Measurements from ENCODE around the gene AFF3.

- no peak for TF ChIP-seq CTCF (IDR thresholded peaks at IDR 0.05)
- TF ChIP-seq POLR2A (IDR thresholded peaks at IDR 0.05), result no peak
These were observed 201.4 kb downstream of the AFF3 start for GRCh38 chr2:99940963-99941362.

All from uterus (tissue), 2 donors.